PFSK-1 (cell line): ENCODE results near the gene ARID4B.

Source experiments
- POLR2AphosphoS5 ChIP-seq: IDR thresholded peaks from 2 replicates; pipeline ENCODE4 v1.6.1; 2012; ENCODE audit warnings: low read depth, mild to moderate bottlenecking, control low read depth, low read length, moderate library complexity
- REST ChIP-seq, 2 experiments: IDR thresholded peaks; 2 replicates each; pipeline versions ENCODE4 v1.6.1 to v1.8.0; 2011 to 2012; ENCODE audit warnings: low read depth in 2 of 2, low read length in 2 of 2, control low read depth in 1 of 2, inconsistent platforms in 1 of 2, mild to moderate bottlenecking in 1 of 2, moderate library complexity in 1 of 2; ENCODE audit not compliant: insufficient read depth in 1 of 2
- SIN3A ChIP-seq: IDR thresholded peaks from 2 replicates; pipeline ENCODE4 v1.6.1; 2012; ENCODE audit warnings: mild to moderate bottlenecking, low read length, moderate library complexity, borderline replicate concordance; ENCODE audit not compliant: insufficient read depth
- TAF1 ChIP-seq: IDR thresholded peaks from 2 replicates; pipeline ENCODE4 v1.6.1; 2012; ENCODE audit warnings: low read length, control low read depth, borderline replicate concordance; ENCODE audit not compliant: insufficient read depth

- no peak for TF ChIP-seq REST (IDR thresholded peaks at IDR 0.05; ENCODE audit: insufficient read depth in 1 of 2, low read depth in 2 of 2, low read length in 2 of 2)
- TF ChIP-seq TAF1: no peak
- TF ChIP-seq POLR2AphosphoS5: no peak
- no peak for TF ChIP-seq SIN3A
Measured at GRCh38 chr1:235151033-235151432, 176.9 kb downstream of the ARID4B start.
